Epithelial cell of proximal tubule (primary cell): Measurements from ENCODE around the gene DIO3. TPM values are rescaled to one million over a fixed set of nuclear protein-coding genes. Genes with fewer than 3 reads are reported as not detected.

Experiments used
- DNase-seq: peaks from one replicate; pipeline ENCODE4 v3.0.0-alpha.2; 2011; ENCODE audit warnings: low read depth
- H3K4me3 ChIP-seq: 2 replicates; pipeline ENCODE4 v1.5.1; 2011; ENCODE audit warnings: low read depth, mild to moderate bottlenecking, low read length
- total RNA-seq: library from RNA; depleted of rRNA; stranded (reverse); fragments of >200 nt; gene quantifications from 2 replicates; pipeline ENCODE4 v1.2.3, GENCODE V29; 2015
- TF ChIP-seq, protein P1 (sequence below): conservative IDR thresholded peaks from 2 replicates; pipeline ENCODE4 v1.5.1; 2012; ENCODE audit warnings: low read depth, mild to moderate bottlenecking, low read length

DIO3 gene
- total RNA-seq, 1 donor from 2014 or later, result not detected

DNA sequence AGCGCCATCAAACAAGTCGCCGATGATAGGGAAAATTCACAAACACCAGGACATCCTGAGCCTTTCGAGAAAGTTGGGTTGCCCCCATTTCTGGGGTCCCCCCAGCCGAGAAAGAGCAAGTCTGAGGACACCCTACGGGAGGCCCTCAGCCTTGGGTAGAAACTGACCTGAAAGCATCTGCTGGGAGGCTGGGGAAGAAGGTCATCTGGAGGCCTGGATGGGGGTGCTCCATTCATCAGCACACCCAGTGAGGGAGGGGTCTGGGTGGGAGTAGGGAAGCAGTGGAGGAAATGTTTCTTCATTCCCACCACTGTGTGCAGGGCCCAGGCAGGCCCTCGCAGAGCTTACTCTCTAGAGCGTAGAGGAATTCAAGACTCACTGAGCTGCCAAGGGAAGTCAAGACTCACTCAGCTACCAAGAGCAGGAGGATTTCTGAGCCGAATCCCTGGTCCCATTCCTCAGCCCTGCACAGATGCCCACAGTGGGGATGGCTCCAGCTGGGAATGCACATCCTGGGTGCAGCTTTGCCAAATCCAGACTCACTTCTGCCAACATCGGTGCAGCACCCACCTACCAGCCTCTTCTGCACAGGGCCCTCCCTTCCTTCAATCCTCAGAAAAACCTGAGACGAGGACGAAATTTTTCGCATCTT, 38.1 kb downstream of the DIO3 start:
- H3K4me3 ChIP-seq, result no peak overlapping the region
- TF ChIP-seq, protein P1, sequence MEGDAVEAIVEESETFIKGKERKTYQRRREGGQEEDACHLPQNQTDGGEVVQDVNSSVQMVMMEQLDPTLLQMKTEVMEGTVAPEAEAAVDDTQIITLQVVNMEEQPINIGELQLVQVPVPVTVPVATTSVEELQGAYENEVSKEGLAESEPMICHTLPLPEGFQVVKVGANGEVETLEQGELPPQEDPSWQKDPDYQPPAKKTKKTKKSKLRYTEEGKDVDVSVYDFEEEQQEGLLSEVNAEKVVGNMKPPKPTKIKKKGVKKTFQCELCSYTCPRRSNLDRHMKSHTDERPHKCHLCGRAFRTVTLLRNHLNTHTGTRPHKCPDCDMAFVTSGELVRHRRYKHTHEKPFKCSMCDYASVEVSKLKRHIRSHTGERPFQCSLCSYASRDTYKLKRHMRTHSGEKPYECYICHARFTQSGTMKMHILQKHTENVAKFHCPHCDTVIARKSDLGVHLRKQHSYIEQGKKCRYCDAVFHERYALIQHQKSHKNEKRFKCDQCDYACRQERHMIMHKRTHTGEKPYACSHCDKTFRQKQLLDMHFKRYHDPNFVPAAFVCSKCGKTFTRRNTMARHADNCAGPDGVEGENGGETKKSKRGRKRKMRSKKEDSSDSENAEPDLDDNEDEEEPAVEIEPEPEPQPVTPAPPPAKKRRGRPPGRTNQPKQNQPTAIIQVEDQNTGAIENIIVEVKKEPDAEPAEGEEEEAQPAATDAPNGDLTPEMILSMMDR, result no peak
- DNase-seq, result no peak

DNA sequence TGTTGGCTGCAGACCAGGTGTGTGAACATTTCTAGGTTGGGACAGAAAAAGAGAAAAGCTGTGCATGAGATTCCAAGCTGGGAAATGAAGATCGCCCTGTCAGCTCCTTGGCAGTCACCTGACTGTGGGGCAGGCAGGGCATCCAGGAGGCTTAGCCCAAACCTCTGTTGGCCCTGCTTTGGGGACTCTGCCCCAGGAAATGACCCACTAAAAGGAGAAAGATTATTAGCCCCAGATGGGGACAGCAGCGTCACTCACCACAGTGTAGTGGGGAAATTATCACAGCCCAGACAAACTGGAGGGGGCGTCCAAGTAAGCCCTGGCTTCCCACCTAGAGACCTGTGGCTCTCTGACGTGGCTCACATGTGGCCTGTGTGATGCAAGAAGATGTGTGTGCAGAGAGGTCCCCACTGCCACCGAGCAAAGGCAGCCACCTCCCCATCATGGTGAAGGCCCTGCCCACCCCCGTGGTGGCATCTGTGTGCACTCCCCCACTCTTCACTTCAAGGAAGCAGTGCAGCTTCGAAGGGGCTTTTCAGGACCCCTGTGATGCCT, 39.1 kb downstream of the DIO3 start:
- H3K4me3 ChIP-seq, result no peak overlapping the region
- TF ChIP-seq, protein P1, result no peak
- DNase-seq, result no peak

DNA sequence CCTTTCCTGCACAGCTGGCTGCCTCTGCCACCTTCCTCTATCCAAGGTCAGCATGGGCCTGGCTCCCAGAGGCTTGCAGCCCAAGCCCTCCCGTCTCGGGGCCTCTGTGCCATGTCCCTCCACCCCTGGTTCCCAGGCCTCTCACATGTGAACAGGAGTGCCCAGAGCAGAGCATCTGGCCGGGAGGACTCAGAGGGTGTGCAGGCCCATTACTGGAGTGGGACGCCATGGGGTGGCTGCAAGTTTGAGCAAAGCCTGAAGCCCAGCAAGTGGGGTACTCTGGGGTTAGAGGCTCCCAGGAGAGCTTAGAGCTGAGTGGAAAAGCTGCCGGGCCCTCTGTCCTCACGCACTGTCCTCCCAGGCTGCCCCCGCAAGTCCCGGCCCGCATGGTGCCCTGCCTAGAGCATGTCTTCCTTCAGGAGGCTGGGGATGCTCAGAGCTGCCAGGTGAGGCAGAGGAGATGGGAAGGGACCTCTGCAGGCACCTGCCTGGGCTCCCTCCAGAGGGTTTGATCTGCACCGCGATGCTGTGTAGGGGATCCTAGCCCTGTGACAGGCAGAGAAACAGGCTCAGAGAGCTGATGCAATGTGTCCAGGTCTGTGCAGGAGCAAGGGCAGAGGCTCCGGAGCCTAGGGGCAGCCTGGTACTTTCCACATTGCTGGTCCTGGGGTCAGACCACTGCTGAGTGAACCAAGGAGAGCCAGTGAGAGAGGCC, 39.8 kb downstream of the DIO3 start:
- no peak for DNase-seq
- TF ChIP-seq, protein P1, result no peak

DNA sequence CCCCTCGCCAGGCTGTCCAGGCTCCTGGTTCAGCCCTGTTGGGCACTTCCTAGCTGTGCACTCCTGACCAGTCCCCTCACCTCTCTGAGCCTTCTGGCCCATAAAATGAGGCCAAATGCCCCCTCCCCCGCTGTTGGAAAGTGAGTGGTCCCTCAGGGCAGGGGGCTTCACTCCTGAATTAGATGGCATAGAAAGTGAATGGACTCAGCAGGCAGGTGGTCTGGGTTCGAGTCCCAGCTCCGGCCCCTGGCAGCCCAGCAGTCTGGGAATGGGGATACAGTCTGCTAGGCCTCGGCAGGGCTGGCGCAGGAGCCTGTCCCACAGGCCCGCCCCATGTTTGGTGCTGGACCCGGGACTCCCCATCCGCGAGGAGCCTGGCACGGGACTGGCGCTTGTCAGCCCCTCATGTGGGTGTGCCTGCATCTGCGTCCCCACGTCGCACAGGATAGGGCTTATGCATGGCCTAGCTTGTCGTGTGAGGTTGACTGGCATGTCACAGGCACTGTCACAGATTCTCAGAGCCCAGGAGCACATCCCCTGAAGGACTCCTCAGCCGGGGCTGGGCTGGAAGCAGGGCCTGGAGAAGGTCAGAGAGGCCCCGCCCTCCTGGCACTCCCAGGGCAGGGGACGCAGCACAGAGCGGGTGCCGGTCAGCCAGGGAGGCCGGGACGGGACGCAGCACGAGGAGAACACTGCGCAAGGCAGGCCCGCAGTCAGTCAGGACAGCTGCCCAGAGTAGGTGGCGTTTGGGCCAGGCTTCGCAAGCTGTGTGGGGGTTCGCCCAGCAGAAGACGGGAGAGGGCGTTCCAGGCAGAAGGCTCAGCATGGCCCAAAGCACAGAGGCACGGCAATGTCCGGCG, 40.5 kb downstream of the DIO3 start:
- no peak for DNase-seq
- TF ChIP-seq, protein P1, result no peak
- H3K4me3 ChIP-seq, result no peak overlapping the region

More for the DNA sequence above, 39.8 kb downstream of the DIO3 start:
- H3K4me3 ChIP-seq, result no peak overlapping the region

DNA sequence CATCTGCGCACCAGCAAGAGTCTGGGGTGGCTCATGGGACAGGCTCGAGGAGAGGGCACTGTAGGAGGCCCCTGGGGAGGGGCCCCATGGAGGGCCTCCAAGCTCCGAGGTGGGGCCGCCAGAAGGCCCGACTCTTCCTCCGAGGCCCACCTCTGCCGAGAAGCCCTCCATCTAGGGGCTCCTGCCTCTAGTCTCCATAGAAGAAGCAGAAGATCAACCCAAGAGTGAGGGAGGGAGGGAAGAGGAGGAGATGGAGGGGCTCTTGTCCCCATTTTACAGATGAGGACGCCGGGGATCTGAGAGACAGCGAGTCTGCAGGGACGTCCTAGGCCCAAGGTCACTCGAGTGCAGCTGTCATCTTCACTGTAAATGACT, 41.2 kb downstream of the DIO3 start:
- TF ChIP-seq, protein P1, result no peak
- no peak overlapping the region for H3K4me3 ChIP-seq
- DNase-seq, result no peak

GRCh38 chr14:101603096-101603495, 41.8 kb downstream of the DIO3 start:
- no peak for DNase-seq
- TF ChIP-seq, protein P1, result no peak
- no peak overlapping the region for H3K4me3 ChIP-seq
